Fibroblast of mammary gland (primary cell): Measurements from ENCODE around the gene HCN3.
"Not testable (repeated sequence)": the region's sequence is repeated elsewhere in the genome, so short reads cannot be mapped to it uniquely, and the experiment has no call there.

Experiments used
- DNase-seq: peaks from one replicate; pipeline ENCODE4 v3.0.0-alpha.2; 2010; ENCODE audit warnings: low read depth
- H3K4me3 ChIP-seq: 2 replicates; pipeline ENCODE4 v1.5.1; 2011; ENCODE audit warnings: low read depth, mild to moderate bottlenecking, low read length, moderate library complexity; ENCODE audit not compliant: control insufficient read depth
- TF ChIP-seq, protein P1 (sequence below): conservative IDR thresholded peaks from 2 replicates; pipeline ENCODE4 v1.5.1; 2011; ENCODE audit warnings: low read depth, low read length, inconsistent platforms; ENCODE audit not compliant: control insufficient read depth, insufficient read depth

The HCN3 gene

DNA sequence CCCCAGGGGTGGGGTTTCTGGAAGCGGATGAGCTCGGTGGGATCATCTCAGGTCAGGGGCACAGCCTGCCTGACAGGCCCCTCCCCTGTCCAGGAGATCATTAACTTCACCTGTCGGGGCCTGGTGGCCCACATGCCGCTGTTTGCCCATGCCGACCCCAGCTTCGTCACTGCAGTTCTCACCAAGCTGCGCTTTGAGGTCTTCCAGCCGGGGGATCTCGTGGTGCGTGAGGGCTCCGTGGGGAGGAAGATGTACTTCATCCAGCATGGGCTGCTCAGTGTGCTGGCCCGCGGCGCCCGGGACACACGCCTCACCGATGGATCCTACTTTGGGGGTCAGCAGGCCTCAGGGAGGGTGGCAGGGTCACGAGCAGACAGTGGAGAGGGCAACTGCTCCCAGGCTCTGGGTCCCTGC is 8.4 kb downstream of the HCN3 start:
- no peak overlapping the region for H3K4me3 ChIP-seq
- TF ChIP-seq, protein P1, sequence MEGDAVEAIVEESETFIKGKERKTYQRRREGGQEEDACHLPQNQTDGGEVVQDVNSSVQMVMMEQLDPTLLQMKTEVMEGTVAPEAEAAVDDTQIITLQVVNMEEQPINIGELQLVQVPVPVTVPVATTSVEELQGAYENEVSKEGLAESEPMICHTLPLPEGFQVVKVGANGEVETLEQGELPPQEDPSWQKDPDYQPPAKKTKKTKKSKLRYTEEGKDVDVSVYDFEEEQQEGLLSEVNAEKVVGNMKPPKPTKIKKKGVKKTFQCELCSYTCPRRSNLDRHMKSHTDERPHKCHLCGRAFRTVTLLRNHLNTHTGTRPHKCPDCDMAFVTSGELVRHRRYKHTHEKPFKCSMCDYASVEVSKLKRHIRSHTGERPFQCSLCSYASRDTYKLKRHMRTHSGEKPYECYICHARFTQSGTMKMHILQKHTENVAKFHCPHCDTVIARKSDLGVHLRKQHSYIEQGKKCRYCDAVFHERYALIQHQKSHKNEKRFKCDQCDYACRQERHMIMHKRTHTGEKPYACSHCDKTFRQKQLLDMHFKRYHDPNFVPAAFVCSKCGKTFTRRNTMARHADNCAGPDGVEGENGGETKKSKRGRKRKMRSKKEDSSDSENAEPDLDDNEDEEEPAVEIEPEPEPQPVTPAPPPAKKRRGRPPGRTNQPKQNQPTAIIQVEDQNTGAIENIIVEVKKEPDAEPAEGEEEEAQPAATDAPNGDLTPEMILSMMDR: no peak
- no peak for DNase-seq

DNA sequence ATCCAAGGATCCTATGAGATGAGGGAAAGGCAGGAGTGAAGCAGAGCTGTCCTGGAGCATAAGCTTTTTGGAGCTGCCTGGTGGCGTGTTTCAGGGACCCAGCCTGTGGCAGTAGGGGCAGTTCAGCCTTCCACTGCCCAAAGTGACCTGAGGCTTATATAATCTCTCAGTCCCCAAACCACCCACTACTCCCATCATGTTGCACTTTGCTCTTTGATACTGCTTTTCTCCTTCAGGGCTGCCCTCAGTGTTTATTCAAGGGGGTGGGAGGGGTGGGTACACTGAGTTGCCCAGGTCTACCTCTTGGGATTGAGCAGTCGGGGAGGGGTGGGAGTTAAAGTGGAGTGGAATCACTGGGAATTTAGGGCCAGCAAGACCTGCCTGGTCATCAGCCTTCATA is 9.3 kb downstream of the HCN3 start:
- no peak overlapping the region for H3K4me3 ChIP-seq
- no peak for DNase-seq
- TF ChIP-seq, protein P1: no peak

DNA sequence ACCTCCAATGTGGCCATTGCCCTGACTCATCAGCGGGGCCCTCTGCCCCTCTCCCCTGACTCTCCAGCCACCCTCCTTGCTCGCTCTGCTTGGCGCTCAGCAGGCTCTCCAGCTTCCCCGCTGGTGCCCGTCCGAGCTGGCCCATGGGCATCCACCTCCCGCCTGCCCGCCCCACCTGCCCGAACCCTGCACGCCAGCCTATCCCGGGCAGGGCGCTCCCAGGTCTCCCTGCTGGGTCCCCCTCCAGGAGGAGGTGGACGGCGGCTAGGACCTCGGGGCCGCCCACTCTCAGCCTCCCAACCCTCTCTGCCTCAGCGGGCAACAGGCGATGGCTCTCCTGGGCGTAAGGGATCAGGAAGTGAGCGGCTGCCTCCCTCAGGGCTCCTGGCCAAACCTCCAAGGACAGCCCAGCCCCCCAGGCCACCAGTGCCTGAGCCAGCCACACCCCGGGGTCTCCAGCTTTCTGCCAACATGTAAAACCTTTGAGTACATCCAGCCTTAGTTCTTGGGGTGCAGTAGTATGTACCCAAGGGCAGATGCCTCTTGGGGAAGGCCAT is 10.8 kb downstream of the HCN3 start:
- TF ChIP-seq, protein P1: no peak
- DNase-seq: no peak
- H3K4me3 ChIP-seq: no peak overlapping the region

DNA sequence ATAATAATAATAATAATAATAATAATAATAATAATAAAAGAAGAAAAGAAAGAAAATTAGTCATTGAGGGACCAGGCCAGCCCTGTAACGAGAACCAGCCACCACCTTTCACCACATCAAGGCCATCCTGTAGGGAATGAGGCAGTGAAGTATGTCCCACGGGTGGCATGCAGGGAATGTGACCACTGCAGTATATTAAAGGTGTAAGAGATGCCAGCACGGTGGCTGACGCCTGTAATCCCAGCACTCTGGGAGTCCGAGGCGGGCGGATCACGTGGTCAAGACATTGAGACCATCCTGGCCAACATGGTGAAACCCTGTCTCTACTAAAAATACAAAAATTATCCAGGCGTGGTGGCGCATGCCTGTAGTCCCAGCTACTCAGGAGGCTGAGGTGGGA is 13.7 kb downstream of the HCN3 start:
- DNase-seq, H3K4me3 ChIP-seq: not testable (repeated sequence)

DNA sequence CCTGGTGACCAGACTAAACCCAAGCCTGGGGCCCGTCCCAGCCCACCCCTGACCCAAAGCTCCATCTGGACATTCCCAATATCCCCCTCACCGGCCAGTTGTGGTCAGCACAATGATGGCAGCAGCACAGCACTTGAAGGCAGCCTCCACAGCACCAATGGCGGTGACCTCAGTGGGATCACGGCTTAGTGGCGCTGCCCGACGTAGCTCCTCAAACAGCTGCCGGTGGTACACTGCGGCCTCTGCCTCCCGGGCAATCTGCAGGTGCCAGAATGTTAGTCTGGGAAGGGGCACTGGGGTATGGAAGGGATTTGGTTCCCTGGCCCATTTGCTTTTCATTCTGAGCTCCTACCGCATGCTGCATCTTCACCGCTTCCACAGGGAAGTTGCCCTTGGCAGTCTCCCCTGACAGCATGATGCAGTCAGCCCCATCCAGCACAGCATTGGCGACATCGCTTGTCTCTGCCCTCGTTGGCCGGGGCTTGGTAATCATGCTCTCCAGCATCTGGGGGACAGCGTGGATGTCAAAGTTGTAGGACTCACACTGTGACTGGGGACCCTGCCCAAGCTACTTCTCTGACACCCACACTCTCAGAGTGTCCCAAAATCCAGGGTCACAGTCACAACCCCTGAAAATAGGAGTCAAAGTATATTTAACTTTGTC is 16.0 kb downstream of the HCN3 start:
- TF ChIP-seq, protein P1: no peak
- no peak for DNase-seq
- no peak overlapping the region for H3K4me3 ChIP-seq

DNA sequence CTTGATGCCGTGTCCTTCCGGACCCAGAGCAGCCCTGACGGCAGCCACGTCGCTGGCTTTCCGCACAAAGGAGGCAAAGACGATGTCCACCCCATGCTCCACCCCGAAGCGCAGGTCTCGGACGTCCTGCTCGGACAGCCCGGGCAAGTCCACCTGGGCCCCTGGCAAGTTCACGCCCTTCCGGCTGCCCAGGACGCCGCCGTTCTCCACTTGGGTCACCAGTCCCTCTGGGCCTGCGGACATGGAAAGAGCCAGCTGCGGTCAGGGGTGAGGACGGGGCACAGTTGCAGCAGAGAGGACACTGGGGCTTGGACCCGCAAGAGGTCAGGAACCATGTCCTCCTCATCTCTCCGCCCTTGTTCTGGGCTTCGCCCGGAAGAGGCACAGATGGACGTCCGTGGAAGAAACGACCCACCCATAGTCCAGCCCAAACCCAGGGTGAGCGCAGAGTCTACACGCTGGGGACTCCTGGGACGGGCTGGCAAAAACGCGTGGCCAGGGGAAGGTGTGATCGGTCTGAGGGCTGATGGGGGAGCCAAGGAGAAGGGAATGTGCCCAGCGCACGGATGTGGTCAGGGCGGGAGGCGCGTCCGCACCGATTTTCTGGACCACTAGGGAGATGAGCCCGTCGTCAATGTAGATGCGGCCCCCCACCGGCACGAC is 17.4 kb downstream of the HCN3 start:
- TF ChIP-seq, protein P1: no peak
- no peak overlapping the region for H3K4me3 ChIP-seq
- no peak for DNase-seq

DNA sequence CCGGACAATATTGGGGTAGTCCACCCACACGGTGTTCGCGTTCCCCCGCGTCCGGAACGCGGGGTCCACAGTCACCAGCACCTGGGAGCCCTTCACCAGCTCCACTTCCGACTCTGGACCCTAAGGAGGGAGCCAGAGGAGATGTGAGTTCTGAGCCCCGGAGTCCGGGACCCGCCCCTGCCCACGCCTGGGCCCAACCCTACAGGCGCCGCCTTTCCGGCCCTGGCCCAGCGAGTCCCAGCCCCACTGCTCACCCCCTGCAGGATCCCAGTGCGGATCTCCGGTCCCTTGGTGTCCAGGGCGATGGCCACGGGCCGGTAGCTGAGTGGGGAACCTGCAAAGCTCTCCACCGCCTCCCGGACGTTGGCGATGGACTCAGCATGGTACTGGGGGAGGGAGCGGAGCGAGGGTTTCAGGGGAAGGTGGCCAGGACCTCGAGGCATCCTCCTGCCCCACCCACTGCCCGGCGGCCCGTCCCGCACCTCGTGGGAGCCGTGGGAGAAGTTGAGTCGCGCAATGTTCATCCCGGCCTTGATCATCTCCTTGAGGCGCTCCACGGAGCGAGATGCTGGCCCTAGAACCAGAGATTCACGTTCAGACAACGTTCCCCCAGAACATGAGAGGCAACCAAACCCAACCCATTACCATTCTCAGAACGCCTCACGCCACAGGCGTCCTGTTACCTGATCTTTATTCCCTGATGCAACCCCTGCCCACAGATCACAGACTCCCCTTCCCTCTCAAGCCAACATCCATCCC is 18.1 kb downstream of the HCN3 start:
- no peak for DNase-seq
- TF ChIP-seq, protein P1: no peak
- no peak overlapping the region for H3K4me3 ChIP-seq
